HG03432 (cell line): ENCODE results near the gene MYH9.

Experiments
- ATAC-seq: cut with Tn5 transposase; IDR thresholded peaks from one replicate; pipeline ENCODE4 v1.9.1; 2021; ENCODE audit warnings: mild to moderate bottlenecking, moderate library complexity; ENCODE audit not compliant: unreplicated experiment

MYH9 gene

GRCh38 chr22:36234919-36235318 is 152.8 kb downstream of the MYH9 start:
- no peak for ATAC-seq

- ATAC-seq = no peak
Observed at GRCh38 chr22:36234213-36234612, 153.6 kb downstream of the MYH9 start.

GRCh38 chr22:36233796-36234195 is 154.0 kb downstream of the MYH9 start:
- ATAC-seq = no peak

GRCh38 chr22:36232715-36233401 is 154.9 kb downstream of the MYH9 start:
- ATAC-seq = no peak
